Endothelial cell of umbilical vein (primary cell): ENCODE results near the gene SSTR3. TPM values are rescaled to one million over a fixed set of nuclear protein-coding genes. Genes with fewer than 3 reads are reported as not detected.

Experiments
- BruUV-seq: library from RNA; stranded (reverse); fragments of 400-500 nt; replicated peaks from 2 replicates; lab custom pipeline; 2021; lab: Mats Ljungman, UMichigan
- CTCF ChIA-PET: fragments of 300-600, 350-600 bp; sonication (Branson Sonifier 250); formaldehyde crosslinking; loops from one replicate; lab custom pipeline; 2021; ENCODE audit warnings: antibody characterized with exemption, inconsistent platforms; lab: Charles Lee
- POLR2A ChIA-PET: fragments of 300-600, 350-600 bp; sonication (Branson Sonifier 250); formaldehyde crosslinking; loops from one replicate; lab custom pipeline; 2021; ENCODE audit warnings: antibody characterized with exemption, inconsistent platforms; lab: Charles Lee
- DNase-seq: peaks from one replicate; pipeline ENCODE4 v3.0.0-alpha.2; 2011; ENCODE audit warnings: low read depth, low spot score
- FAIRE-seq: peaks from 2 replicates; lab custom pipeline; 2011; peaks lifted over from hg19 to GRCh38; lab: Jason Lieb, UNC
- H2AFZ ChIP-seq: 2 replicates; pipeline ENCODE4 v1.6.0; 2012; ENCODE audit warnings: low read depth, low read length, control low read depth, inconsistent platforms
- H3K27ac ChIP-seq: 2 replicates; pipeline ENCODE4 v1.5.1; 2011; ENCODE audit warnings: low read depth, mild to moderate bottlenecking, control low read depth, low read length, moderate library complexity; ENCODE audit not compliant: insufficient read depth
- H3K27me3 ChIP-seq, 2 experiments: 2 replicates each; pipeline versions ENCODE4 v1.6.0 to v1.6.1; 2011; ENCODE audit warnings: low read length in 2 of 2, mixed read lengths in 1 of 2; ENCODE audit not compliant: control insufficient read depth in 2 of 2, insufficient read depth in 2 of 2
- H3K36me3 ChIP-seq, 2 experiments: 2 replicates in 1 of 2; 3 replicates in 1 of 2; pipeline ENCODE4 v1.5.1; 2011; ENCODE audit warnings: low read length in 2 of 2, mild to moderate bottlenecking in 1 of 2, moderate library complexity in 1 of 2; ENCODE audit not compliant: control insufficient read depth in 2 of 2, insufficient read depth in 2 of 2; ENCODE audit errors: extremely low read depth in 1 of 2
- H3K4me1 ChIP-seq: 3 replicates; pipeline ENCODE4 v1.5.1; 2011; ENCODE audit warnings: mild to moderate bottlenecking, low read length; ENCODE audit not compliant: control insufficient read depth, insufficient read depth; ENCODE audit errors: extremely low read depth
- H3K4me2 ChIP-seq: 2 replicates; pipeline ENCODE4 v1.6.1; 2011; ENCODE audit warnings: low read length, control low read depth, mixed read lengths; ENCODE audit not compliant: insufficient read depth
- H3K4me3 ChIP-seq, 3 experiments: fragments of 200-600 bp in 1 of 3; sonication (generic), shearing (Covaris generic) in 1 of 3; replicated peaks in 1 of 3; 2 replicates each; pipeline ENCODE4 v1.5.1; 2011 to 2016; ENCODE audit warnings: control low read depth in 3 of 3, low read length in 3 of 3, mild to moderate bottlenecking in 2 of 3, inconsistent platforms in 1 of 3, low read depth in 1 of 3, moderate library complexity in 1 of 3; ENCODE audit not compliant: insufficient read depth in 1 of 3
- H3K79me2 ChIP-seq: 2 replicates; pipeline ENCODE4 v1.6.0; 2012; ENCODE audit warnings: low read length, inconsistent platforms; ENCODE audit not compliant: control insufficient read depth, insufficient read depth
- H3K9ac ChIP-seq: replicated peaks from 2 replicates; pipeline ENCODE3; 2011; ENCODE audit warnings: low read length, control low read depth; ENCODE audit not compliant: insufficient read depth; ENCODE audit errors: extremely low read depth
- H3K9me1 ChIP-seq: replicated peaks from 3 replicates; pipeline ENCODE4 v1.6.0; 2011; ENCODE audit warnings: mild to moderate bottlenecking, low read length; ENCODE audit not compliant: control insufficient read depth, insufficient read depth; ENCODE audit errors: extremely low read depth
- H3K9me3 ChIP-seq: replicated peaks from 2 replicates; pipeline ENCODE4 v1.5.1; 2012; ENCODE audit warnings: low read length, inconsistent platforms; ENCODE audit not compliant: control insufficient read depth, insufficient read depth
- H4K20me1 ChIP-seq: replicated peaks from 2 replicates; pipeline ENCODE3; 2011; ENCODE audit warnings: mild to moderate bottlenecking, low read length; ENCODE audit not compliant: control insufficient read depth, insufficient read depth; ENCODE audit errors: extremely low read depth
- EZH2 ChIP-seq: IDR thresholded peaks from 2 replicates; pipeline ENCODE4 v1.6.1; 2012; ENCODE audit warnings: borderline replicate concordance, low read depth, mild to moderate bottlenecking, moderate library complexity, low read length, inconsistent platforms; ENCODE audit not compliant: severe bottlenecking
- FOS ChIP-seq: IDR thresholded peaks from 2 replicates; pipeline ENCODE4 v1.6.1; 2011; ENCODE audit warnings: mild to moderate bottlenecking, low read length, moderate library complexity, borderline replicate concordance; ENCODE audit not compliant: insufficient read depth
- GATA2 ChIP-seq: IDR thresholded peaks from 2 replicates; pipeline ENCODE4 v1.7.0; 2011; ENCODE audit warnings: low read depth, mild to moderate bottlenecking, moderate library complexity, mixed read lengths, low read length; ENCODE audit not compliant: insufficient read length, insufficient read depth
- JUN ChIP-seq: IDR thresholded peaks from 2 replicates; pipeline ENCODE4 v1.6.1; 2011; ENCODE audit warnings: borderline replicate concordance, low read depth; ENCODE audit not compliant: insufficient read length, insufficient read depth
- MYC ChIP-seq: IDR thresholded peaks from one replicate; pipeline ENCODE4 v1.6.1; 2011; ENCODE audit warnings: mild to moderate bottlenecking, low read depth, low read length
- POLR2A ChIP-seq: IDR thresholded peaks from 2 replicates; pipeline ENCODE4 v1.6.1; 2012; ENCODE audit warnings: low read depth, mild to moderate bottlenecking, control low read depth, low read length
- POLR2AphosphoS5 ChIP-seq: IDR thresholded peaks from 2 replicates; pipeline ENCODE4 v1.6.1; 2012; ENCODE audit warnings: low read depth, mild to moderate bottlenecking, control low read depth, low read length, moderate library complexity; ENCODE audit not compliant: insufficient read depth
- dilution Hi-C: fragments of 300-500 bp; cut with MboI; formaldehyde crosslinking; loops from one replicate; pipeline ENCODE4 v1.15.0; 2019; ENCODE audit warnings: low sequenced_read_pairs; ENCODE audit not compliant: extremely low pct_ligation_motif_present
- intact Hi-C: fragments of 100-400 bp; cut with micrococcal nuclease; formaldehyde crosslinking; loops from one replicate; pipeline ENCODE4 v1.10.0; 2022
- polyA plus RNA-seq, 4 experiments: library from polyadenylated mRNA; depleted of rRNA in 3 of 4; stranded (reverse) in 3 of 4; unstranded in 1 of 4; fragments of >200 nt; gene quantifications; 2 replicates each; pipeline versions ENCODE4 v1.2.1 to v1.2.3, GENCODE V29; 2011 to 2012; ENCODE audit warnings: missing spikeins in 1 of 4
- total RNA-seq: library from RNA; stranded (reverse); gene quantifications from 2 replicates; pipeline ENCODE4 v1.2.3, GENCODE V29; 2021
- TF ChIP-seq, protein P1 (sequence below): IDR thresholded peaks from 2 replicates; pipeline ENCODE4 v1.6.1; 2011; ENCODE audit not compliant: insufficient read depth, insufficient read length
- TF ChIP-seq, protein P2 (sequence below), 2 donors: IDR thresholded peaks; 1 replicate in 1 of 2; 2 replicates in 1 of 2; pipeline ENCODE4 v1.5.1; 2011; ENCODE audit warnings: low read length in 2 of 2, mild to moderate bottlenecking in 2 of 2, moderate library complexity in 2 of 2, control low read depth in 1 of 2, inconsistent platforms in 1 of 2, low read depth in 1 of 2; ENCODE audit not compliant: insufficient read depth in 1 of 2; ENCODE audit errors: extremely low read depth in 1 of 2

The SSTR3 gene
- total and polyA plus RNA-seq, 2 donors (not counting 3 experiments of a cell fraction or from before 2014, with no cell fraction given): not detected

DNA sequence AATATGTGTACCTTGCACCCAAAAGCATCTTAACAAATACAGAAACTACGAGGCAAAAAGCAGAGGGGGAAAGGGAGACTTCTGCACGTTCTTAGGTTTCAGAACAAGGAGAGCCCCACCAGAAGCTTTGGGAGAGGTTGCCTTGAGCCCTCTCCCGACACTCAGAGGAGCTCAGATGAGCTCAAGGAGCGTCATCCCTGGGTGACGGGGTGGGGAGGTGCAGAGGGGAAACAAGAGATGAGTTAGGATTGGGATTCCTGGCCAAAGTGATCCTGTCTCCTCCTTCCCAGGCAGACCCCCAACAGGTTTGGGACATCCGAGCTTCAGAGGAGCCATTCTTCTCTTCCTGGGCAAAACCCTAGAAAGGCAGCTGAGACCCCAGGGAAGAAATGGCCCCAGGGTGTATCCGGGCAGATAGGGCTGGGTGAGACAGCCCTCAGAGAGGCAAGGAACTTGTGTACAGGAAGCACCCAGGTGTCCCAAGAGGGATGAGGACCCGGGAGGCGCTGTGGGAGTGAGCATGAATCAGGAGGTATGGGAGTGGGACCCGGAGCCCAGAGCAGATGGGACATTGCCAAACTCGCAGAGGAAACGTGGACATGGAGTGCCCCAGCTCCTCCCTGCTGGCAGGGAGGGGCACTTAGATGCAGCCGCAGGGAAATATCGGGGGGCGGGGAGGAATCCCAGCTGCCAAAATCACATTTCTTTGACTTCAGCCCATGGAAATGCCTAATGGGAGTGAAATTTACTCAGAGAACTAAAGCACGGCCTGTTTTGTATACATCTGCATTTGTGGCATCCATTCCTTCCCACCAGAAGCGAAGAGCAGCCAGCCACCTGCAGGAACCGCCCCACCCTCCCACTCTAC, 36.6 kb downstream of the SSTR3 start:
- H3K4me3 ChIP-seq: no peak overlapping the region
- peaks cover 30% of the 10 kb centered on the region for H3K4me1 ChIP-seq
- no TSS peak for BruUV-seq
- no peak overlapping the region for H3K9ac ChIP-seq
- H2AFZ ChIP-seq: no peak overlapping the region
- H3K9me1 ChIP-seq: no peaks in the 10 kb centered on the region
- intact Hi-C loops (loop anchor here (1.0 kb wide), 2 partner anchors 9 to 14 kb away; no protein-coding TSS in a partner anchor), dilution Hi-C loops (no loop called here)
- CTCF ChIA-PET: interaction anchor here (0.6 to 5.5 kb wide), 3 partner anchors 9 to 23 kb away, joined by 3 to 54 read pairs (median 9); partner anchors contain the start of gene C1QTNF6
- H3K27ac ChIP-seq: peak overlapping the region; percentile 82
- POLR2A ChIA-PET: no interaction called here
- H3K36me3 ChIP-seq: no peaks in the 10 kb centered on the region
- DNase-seq (no peak), FAIRE-seq (no peak)
- H3K27me3 ChIP-seq: no peaks in the 10 kb centered on the region
- no peaks in the 10 kb centered on the region for H4K20me1 ChIP-seq
- H3K79me2 ChIP-seq: no peaks in the 10 kb centered on the region
- no peak overlapping the region for H3K4me2 ChIP-seq
- H3K9me3 ChIP-seq: no peaks in the 10 kb centered on the region
- no peak for TF ChIP-seq MYC

DNA sequence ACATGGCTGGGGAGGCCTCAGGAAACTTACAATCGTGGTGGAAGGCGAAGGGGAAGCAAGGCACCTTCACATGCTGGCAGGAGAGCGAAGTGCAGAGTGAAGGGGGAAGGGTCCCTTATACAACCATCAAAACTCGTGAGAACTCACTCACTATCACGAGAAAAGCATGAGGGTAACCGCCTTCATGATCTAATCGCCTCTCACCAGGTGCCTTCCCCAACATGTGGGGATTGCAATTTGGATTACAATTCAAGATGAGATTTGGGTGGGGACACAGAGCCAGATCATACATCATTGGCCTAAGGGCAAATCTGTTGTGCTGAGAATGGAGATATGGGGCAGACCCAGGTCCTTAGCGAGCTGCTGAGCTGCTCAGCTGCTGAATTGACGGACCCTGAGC, 37.3 kb downstream of the SSTR3 start:
- TF ChIP-seq MYC (no peak), FOS (no peak), GATA2 (no peak), POLR2A (no peak), EZH2 (no peak), JUN (no peak), POLR2AphosphoS5 (no peak)
- TF ChIP-seq, protein P1, sequence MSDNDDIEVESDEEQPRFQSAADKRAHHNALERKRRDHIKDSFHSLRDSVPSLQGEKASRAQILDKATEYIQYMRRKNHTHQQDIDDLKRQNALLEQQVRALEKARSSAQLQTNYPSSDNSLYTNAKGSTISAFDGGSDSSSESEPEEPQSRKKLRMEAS: no peak
- TF ChIP-seq, protein P2, sequence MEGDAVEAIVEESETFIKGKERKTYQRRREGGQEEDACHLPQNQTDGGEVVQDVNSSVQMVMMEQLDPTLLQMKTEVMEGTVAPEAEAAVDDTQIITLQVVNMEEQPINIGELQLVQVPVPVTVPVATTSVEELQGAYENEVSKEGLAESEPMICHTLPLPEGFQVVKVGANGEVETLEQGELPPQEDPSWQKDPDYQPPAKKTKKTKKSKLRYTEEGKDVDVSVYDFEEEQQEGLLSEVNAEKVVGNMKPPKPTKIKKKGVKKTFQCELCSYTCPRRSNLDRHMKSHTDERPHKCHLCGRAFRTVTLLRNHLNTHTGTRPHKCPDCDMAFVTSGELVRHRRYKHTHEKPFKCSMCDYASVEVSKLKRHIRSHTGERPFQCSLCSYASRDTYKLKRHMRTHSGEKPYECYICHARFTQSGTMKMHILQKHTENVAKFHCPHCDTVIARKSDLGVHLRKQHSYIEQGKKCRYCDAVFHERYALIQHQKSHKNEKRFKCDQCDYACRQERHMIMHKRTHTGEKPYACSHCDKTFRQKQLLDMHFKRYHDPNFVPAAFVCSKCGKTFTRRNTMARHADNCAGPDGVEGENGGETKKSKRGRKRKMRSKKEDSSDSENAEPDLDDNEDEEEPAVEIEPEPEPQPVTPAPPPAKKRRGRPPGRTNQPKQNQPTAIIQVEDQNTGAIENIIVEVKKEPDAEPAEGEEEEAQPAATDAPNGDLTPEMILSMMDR (IDR thresholded peaks at IDR 0.05; ENCODE audit: extremely low read depth in 1 of 2, insufficient read depth in 1 of 2, low read depth in 1 of 2, low read length in 2 of 2): no peak
- H3K36me3 ChIP-seq: no peaks in the 10 kb centered on the region
- no TSS peak for BruUV-seq
- no peaks in the 10 kb centered on the region for H3K9me1 ChIP-seq
- ChIA-PET CTCF (interaction anchor here (5.5 kb wide), 1 partner anchor 23 kb away, joined by 54 read pairs; no protein-coding TSS in a partner anchor), POLR2A (no interaction called here)
- no peaks in the 10 kb centered on the region for H4K20me1 ChIP-seq
- no peak overlapping the region for H3K9ac ChIP-seq
- dilution Hi-C loops: no loop called here
- intact Hi-C loops: no loop called here
- no peak overlapping the region for H3K27ac ChIP-seq
- H3K4me1 ChIP-seq: peaks cover 30% of the 10 kb centered on the region
- no peaks in the 10 kb centered on the region for H3K9me3 ChIP-seq
- H2AFZ ChIP-seq: no peak overlapping the region
- FAIRE-seq (no peak), DNase-seq (no peak)
- H3K27me3 ChIP-seq: no peaks in the 10 kb centered on the region
- no peak overlapping the region for H3K4me3 ChIP-seq
- H3K79me2 ChIP-seq: no peaks in the 10 kb centered on the region
- no peak overlapping the region for H3K4me2 ChIP-seq
